Measurements from ENCODE around the gene MARCO. TPM values are rescaled to one million over a fixed set of nuclear protein-coding genes. Genes with fewer than 3 reads are reported as not detected.

The MARCO gene, protein sequence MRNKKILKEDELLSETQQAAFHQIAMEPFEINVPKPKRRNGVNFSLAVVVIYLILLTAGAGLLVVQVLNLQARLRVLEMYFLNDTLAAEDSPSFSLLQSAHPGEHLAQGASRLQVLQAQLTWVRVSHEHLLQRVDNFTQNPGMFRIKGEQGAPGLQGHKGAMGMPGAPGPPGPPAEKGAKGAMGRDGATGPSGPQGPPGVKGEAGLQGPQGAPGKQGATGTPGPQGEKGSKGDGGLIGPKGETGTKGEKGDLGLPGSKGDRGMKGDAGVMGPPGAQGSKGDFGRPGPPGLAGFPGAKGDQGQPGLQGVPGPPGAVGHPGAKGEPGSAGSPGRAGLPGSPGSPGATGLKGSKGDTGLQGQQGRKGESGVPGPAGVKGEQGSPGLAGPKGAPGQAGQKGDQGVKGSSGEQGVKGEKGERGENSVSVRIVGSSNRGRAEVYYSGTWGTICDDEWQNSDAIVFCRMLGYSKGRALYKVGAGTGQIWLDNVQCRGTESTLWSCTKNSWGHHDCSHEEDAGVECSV
- total RNA-seq (not detected in 2 replicates), polyA plus RNA-seq (0.04 TPM in 1 of 2 replicates, not detected in the other), polyA minus RNA-seq (2.1 TPM in 1 of 2 replicates, not detected in the other)
- 0.44 TPM for total RNA-seq (2013)

DNA sequence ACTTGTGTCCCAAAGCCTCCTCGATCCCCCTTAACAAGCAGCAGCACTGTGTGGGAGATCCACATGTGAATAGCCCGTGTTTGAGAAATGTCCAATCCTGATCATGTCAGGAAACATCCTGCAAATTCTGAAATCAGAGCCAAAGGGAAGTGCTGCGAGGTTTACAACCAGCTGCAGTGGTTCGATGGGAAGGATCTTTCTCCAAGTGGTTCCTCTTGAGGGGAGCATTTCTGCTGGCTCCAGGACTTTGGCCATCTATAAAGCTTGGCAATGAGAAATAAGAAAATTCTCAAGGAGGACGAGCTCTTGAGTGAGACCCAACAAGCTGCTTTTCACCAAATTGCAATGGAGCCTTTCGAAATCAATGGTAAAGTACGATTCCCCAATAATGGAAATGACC lies at the start of gene MARCO:
TSS of gene MARCO (plus strand) at position 164 of the 400 bp plus-strand sequence. CDS start at position 271, 107 bp downstream.
- H2AFZ ChIP-seq (ENCODE audit: insufficient read depth, low read depth, low read length, poor library complexity, severe bottlenecking), result no peak within 1 kb of the TSS
- H3K4me1 Mint-ChIP-seq, result no peaks in the 10 kb centered on the region
- DNase-seq (no peak), ATAC-seq (ENCODE audit: low read depth) (no peak)
- ChIA-PET CTCF (no interaction called here), POLR2A (no interaction called here)
- H3K27ac ChIP-seq (ENCODE audit: low read length in 2 of 2), result no peak within 1 kb of the TSS
- H3K36me3 ChIP-seq (replicated peaks in 1 of 2; ENCODE audit: control extremely low read depth in 1 of 2, control insufficient read depth in 1 of 2, extremely low read depth in 1 of 2, insufficient read depth in 2 of 2, low read length in 1 of 2), result no peaks in the 10 kb centered on the region
- no peaks in the 10 kb centered on the region for H3K4me1 ChIP-seq (ENCODE audit: control insufficient read depth in 2 of 2, insufficient read depth in 2 of 2, low read length in 2 of 2)
- no peaks in the 10 kb centered on the region for H4K20me1 ChIP-seq (ENCODE audit: control insufficient read depth, insufficient read depth, low read length, poor library complexity, severe bottlenecking)
- no peak within 1 kb of the TSS for H3K4me2 ChIP-seq (replicated peaks; ENCODE audit: low read depth, low read length, poor library complexity, severe bottlenecking)
- no peaks in the 10 kb centered on the region for H3K9me3 Mint-ChIP-seq (ENCODE audit: insufficient read depth)
- no peak within 1 kb of the TSS for H3K4me3 Mint-ChIP-seq
- no peak within 1 kb of the TSS for H3K27ac Mint-ChIP-seq
- WGBS (ENCODE audit: insufficient coverage), result 62% methylated on average over 5 of the region's 7 CpGs
- no peaks in the 10 kb centered on the region for H3K9me3 ChIP-seq (ENCODE audit: control extremely low read depth in 1 of 3, control insufficient read depth in 2 of 3, insufficient read depth in 1 of 3, low read length in 2 of 3)
- H3K9ac ChIP-seq (ENCODE audit: low read length), result no peak within 1 kb of the TSS
- peaks cover 20% of the 10 kb centered on the region for H3K27me3 Mint-ChIP-seq
- intact Hi-C loops (cut with micrococcal nuclease), result no loop called here
- no peaks in the 10 kb centered on the region for H3K27me3 ChIP-seq (replicated peaks in 1 of 4; ENCODE audit: control extremely low read depth in 1 of 4, control insufficient read depth in 3 of 4, insufficient read depth in 4 of 4, low read length in 3 of 4)
- no peak within 1 kb of the TSS for H3K4me3 ChIP-seq (ENCODE audit: control extremely low read depth in 1 of 5, extremely low read depth in 1 of 5, insufficient read depth in 1 of 5, low read depth in 2 of 5, low read length in 4 of 5)
- TF ChIP-seq, protein P1, sequence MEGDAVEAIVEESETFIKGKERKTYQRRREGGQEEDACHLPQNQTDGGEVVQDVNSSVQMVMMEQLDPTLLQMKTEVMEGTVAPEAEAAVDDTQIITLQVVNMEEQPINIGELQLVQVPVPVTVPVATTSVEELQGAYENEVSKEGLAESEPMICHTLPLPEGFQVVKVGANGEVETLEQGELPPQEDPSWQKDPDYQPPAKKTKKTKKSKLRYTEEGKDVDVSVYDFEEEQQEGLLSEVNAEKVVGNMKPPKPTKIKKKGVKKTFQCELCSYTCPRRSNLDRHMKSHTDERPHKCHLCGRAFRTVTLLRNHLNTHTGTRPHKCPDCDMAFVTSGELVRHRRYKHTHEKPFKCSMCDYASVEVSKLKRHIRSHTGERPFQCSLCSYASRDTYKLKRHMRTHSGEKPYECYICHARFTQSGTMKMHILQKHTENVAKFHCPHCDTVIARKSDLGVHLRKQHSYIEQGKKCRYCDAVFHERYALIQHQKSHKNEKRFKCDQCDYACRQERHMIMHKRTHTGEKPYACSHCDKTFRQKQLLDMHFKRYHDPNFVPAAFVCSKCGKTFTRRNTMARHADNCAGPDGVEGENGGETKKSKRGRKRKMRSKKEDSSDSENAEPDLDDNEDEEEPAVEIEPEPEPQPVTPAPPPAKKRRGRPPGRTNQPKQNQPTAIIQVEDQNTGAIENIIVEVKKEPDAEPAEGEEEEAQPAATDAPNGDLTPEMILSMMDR (IDR thresholded peaks at IDR 0.05), result no peak
- H3K79me2 ChIP-seq (ENCODE audit: control insufficient read depth, insufficient read depth, low read length), result no peaks in the 10 kb centered on the region

DNA sequence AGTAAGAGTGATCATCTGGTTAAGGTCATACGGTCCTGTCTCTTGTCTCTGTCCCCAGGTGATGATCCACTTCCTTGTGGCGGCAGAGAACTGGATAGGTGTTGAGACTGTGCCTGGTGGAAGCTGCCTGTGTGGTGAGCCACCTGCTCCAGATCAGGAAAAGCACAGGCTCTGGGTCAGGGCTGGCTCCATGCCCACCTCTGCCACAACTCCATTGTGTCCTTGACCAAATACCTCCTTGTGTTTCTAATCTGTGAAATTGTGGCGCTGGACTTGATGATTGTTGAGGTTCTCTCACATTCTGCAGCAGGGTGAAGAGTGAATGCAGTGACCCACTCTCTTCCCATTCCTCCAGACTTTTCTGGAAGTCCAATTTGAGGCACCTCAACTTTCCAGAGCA lies 48.9 kb upstream of the MARCO start:
- Histone ChIP-seq H3K4me2 (replicated peaks; ENCODE audit: low read depth, low read length, poor library complexity, severe bottlenecking) (no peak overlapping the region), H3K4me1 (ENCODE audit: control insufficient read depth in 2 of 2, insufficient read depth in 2 of 2, low read length in 2 of 2) (no peaks in the 10 kb centered on the region), H3K79me2 (ENCODE audit: control insufficient read depth, insufficient read depth, low read length) (no peaks in the 10 kb centered on the region), H3K36me3 (replicated peaks in 1 of 2; ENCODE audit: control extremely low read depth in 1 of 2, control insufficient read depth in 1 of 2, extremely low read depth in 1 of 2, insufficient read depth in 2 of 2, low read length in 1 of 2) (no peaks in the 10 kb centered on the region), H3K9me3 (ENCODE audit: control extremely low read depth in 1 of 3, control insufficient read depth in 2 of 3, insufficient read depth in 1 of 3, low read length in 2 of 3) (peaks cover 3 to 6% (median 3%) of the 10 kb centered on the region in 3 donors), H3K9ac (ENCODE audit: low read length) (no peak overlapping the region), H3K27me3 (replicated peaks in 1 of 4; ENCODE audit: control extremely low read depth in 1 of 4, control insufficient read depth in 3 of 4, insufficient read depth in 4 of 4, low read length in 3 of 4) (no peaks in the 10 kb centered on the region), H2AFZ (ENCODE audit: insufficient read depth, low read depth, low read length, poor library complexity, severe bottlenecking) (no peak overlapping the region), H3K27ac (ENCODE audit: low read length in 2 of 2) (no peak overlapping the region), H3K4me3 (ENCODE audit: control extremely low read depth in 1 of 5, extremely low read depth in 1 of 5, insufficient read depth in 1 of 5, low read depth in 2 of 5, low read length in 4 of 5) (no peak overlapping the region), H4K20me1 (ENCODE audit: control insufficient read depth, insufficient read depth, low read length, poor library complexity, severe bottlenecking) (no peaks in the 10 kb centered on the region)
- CTCF ChIA-PET, result interaction anchor here (2.5 kb wide), 1 partner anchor 11 kb away, joined by 9 read pairs; no protein-coding TSS in a partner anchor
- H3K4me3 Mint-ChIP-seq, result no peak overlapping the region
- no peak for TF ChIP-seq EZH2 (IDR thresholded peaks at IDR 0.05; ENCODE audit: borderline replicate concordance, insufficient read depth, low read depth, low read length, poor library complexity, severe bottlenecking)
- TF ChIP-seq, protein P1 (IDR thresholded peaks at IDR 0.05), result no peak
- intact Hi-C loops (cut with micrococcal nuclease), result no loop called here
- DNase-seq (no peak), ATAC-seq (ENCODE audit: low read depth) (no peak)
- no peaks in the 10 kb centered on the region for H3K27me3 Mint-ChIP-seq
- H3K4me1 Mint-ChIP-seq, result no peaks in the 10 kb centered on the region
- H3K9me3 Mint-ChIP-seq (ENCODE audit: insufficient read depth), result peaks cover 6% of the 10 kb centered on the region
- H3K27ac Mint-ChIP-seq, result no peak overlapping the region
- POLR2A ChIA-PET, result no interaction called here
- 100% methylated on average over 2 of the region's 3 CpGs for WGBS (ENCODE audit: insufficient coverage)

Measured in B cell (primary cell).